Measurements from ENCODE around the gene RNF32.

Gene RNF32

GRCh38 chr7:156603011-156603410 lies 37.6 kb upstream of the RNF32 start:
- no peaks in the 10 kb centered on the region for H3K36me3 ChIP-seq
- H3K27me3 ChIP-seq, result peaks cover 0 to 29% of the 10 kb centered on the region in 2 donors
- no peaks in the 10 kb centered on the region for H3K9me3 ChIP-seq
- H3K4me1 ChIP-seq, result peaks cover 0 to 10% (median 4%) of the 10 kb centered on the region in 4 donors
- no peak for TF ChIP-seq CTCF (IDR thresholded peaks at IDR 0.05)
- intact Hi-C loops (cut with DNase I; ENCODE audit: low total_unique reads), result no loop called here
- no peak overlapping the region for H3K4me3 ChIP-seq
- no peak for DNase-seq
- no peak overlapping the region for H3K27ac ChIP-seq

GRCh38 chr7:156603629-156604028 lies 36.9 kb upstream of the RNF32 start:
- intact Hi-C loops (cut with DNase I; ENCODE audit: low total_unique reads), result no loop called here
- Histone ChIP-seq H3K4me3 (no peak overlapping the region), H3K27ac (no peak overlapping the region), H3K36me3 (no peaks in the 10 kb centered on the region), H3K4me1 (peaks cover 0 to 11% (median 5%) of the 10 kb centered on the region in 4 donors), H3K9me3 (no peaks in the 10 kb centered on the region), H3K27me3 (peaks cover 0 to 31% of the 10 kb centered on the region in 2 donors)
- no peak for DNase-seq
- TF ChIP-seq CTCF (IDR thresholded peaks at IDR 0.05), result no peak

- H3K4me3 ChIP-seq, result no peak overlapping the region
- no peaks in the 10 kb centered on the region for H3K9me3 ChIP-seq
- H3K36me3 ChIP-seq, result no peaks in the 10 kb centered on the region
- peaks cover 0 to 11% (median 5%) of the 10 kb centered on the region in 4 donors for H3K4me1 ChIP-seq
- no peak for DNase-seq
- no peak for TF ChIP-seq CTCF (IDR thresholded peaks at IDR 0.05)
- intact Hi-C loops (cut with DNase I; ENCODE audit: low total_unique reads), result no loop called here
- no peak overlapping the region for H3K27ac ChIP-seq
- H3K27me3 ChIP-seq, result peaks cover 0 to 31% of the 10 kb centered on the region in 2 donors
Measured at GRCh38 chr7:156604311-156604710, 36.3 kb upstream of the RNF32 start.

GRCh38 chr7:156604836-156605695 lies 35.5 kb upstream of the RNF32 start:
- intact Hi-C loops (cut with DNase I; ENCODE audit: low total_unique reads), result no loop called here
- H3K4me1 ChIP-seq, result peaks cover 0 to 11% (median 5%) of the 10 kb centered on the region in 4 donors
- H3K9me3 ChIP-seq, result no peaks in the 10 kb centered on the region
- TF ChIP-seq CTCF (IDR thresholded peaks at IDR 0.05), result no peak
- no peaks in the 10 kb centered on the region for H3K36me3 ChIP-seq
- no peak for DNase-seq
- no peak overlapping the region for H3K27ac ChIP-seq
- no peak overlapping the region for H3K4me3 ChIP-seq
- H3K27me3 ChIP-seq, result peaks cover 0 to 31% of the 10 kb centered on the region in 2 donors

- no peak overlapping the region for H3K4me3 ChIP-seq
- H3K36me3 ChIP-seq, result no peaks in the 10 kb centered on the region
- no peak for DNase-seq
- intact Hi-C loops (cut with DNase I; ENCODE audit: low total_unique reads), result no loop called here
- no peak overlapping the region for H3K27ac ChIP-seq
- peaks cover 0 to 31% of the 10 kb centered on the region in 2 donors for H3K27me3 ChIP-seq
- TF ChIP-seq CTCF (IDR thresholded peaks at IDR 0.05), result no peak
- peaks cover 0 to 11% (median 5%) of the 10 kb centered on the region in 4 donors for H3K4me1 ChIP-seq
- H3K9me3 ChIP-seq, result no peaks in the 10 kb centered on the region
Measured at GRCh38 chr7:156606135-156606534, 34.4 kb upstream of the RNF32 start.
